ENCODE measurements around the gene THRA. TPM values are rescaled to one million over a fixed set of nuclear protein-coding genes. Genes with fewer than 3 reads are reported as not detected.

THRA gene
- polyA plus RNA-seq, 12 donors = 50.5 to 83.8 (median 63.6) TPM; not detected in 1

- no peak for DNase-seq
Measured at GRCh38 chr17:40025559-40025958, 37.2 kb upstream of the THRA start.

GRCh38 chr17:40025991-40026815, 36.6 kb upstream of the THRA start:
- DNase-seq = no peak

- peak; percentile 86 for DNase-seq
Measured at GRCh38 chr17:40026816-40027613, 35.8 kb upstream of the THRA start.

GRCh38 chr17:40027614-40028012, 35.2 kb upstream of the THRA start:
- no peak for DNase-seq

GRCh38 chr17:40028595-40028994, 34.2 kb upstream of the THRA start:
- no peak for DNase-seq

- no peak for DNase-seq
Measured at GRCh38 chr17:40031706-40032105, 31.1 kb upstream of the THRA start.

GRCh38 chr17:40032322-40033320, 30.1 kb upstream of the THRA start:
- no peak for DNase-seq

GRCh38 chr17:40033339-40033738, 29.4 kb upstream of the THRA start:
- DNase-seq = no peak

GRCh38 chr17:40034426-40035161, 28.2 kb upstream of the THRA start:
- no peak for DNase-seq

GRCh38 chr17:40035162-40035559, 27.6 kb upstream of the THRA start:
- DNase-seq = no peak

- DNase-seq = peak; percentile 90
Measured at GRCh38 chr17:40038882-40039513, 23.8 kb upstream of the THRA start.

GRCh38 chr17:40041196-40041595, 21.6 kb upstream of the THRA start:
- DNase-seq = no peak

- no peak for DNase-seq
Measured at GRCh38 chr17:40056379-40057015, 6.3 kb upstream of the THRA start.

GRCh38 chr17:40058186-40058784, 4.5 kb upstream of the THRA start:
- no peak for DNase-seq

GRCh38 chr17:40058865-40059264, 3.9 kb upstream of the THRA start:
- DNase-seq = no peak

GRCh38 chr17:40059729-40060475, 2.9 kb upstream of the THRA start:
- no peak for DNase-seq

- no peak for DNase-seq
Measured at GRCh38 chr17:40060887-40061608, 1.7 kb upstream of the THRA start.

GRCh38 chr17:40061609-40062038, 1.1 kb upstream of the THRA start:
- no peak for DNase-seq

Measured in muscle of arm (tissue), 12 donors.